Central memory CD8-positive, alpha-beta T cell (primary cell): Measurements from ENCODE around the gene EPHB2.

Experiments used
- ATAC-seq: fragments of 150-1000 bp; cut with Tn5 transposase; replicated peaks from 2 replicates; pipeline ENCODE4 v1.10.0; 2022; ENCODE audit warnings: mild to moderate bottlenecking, moderate FRiP score, moderate number of reproducible peaks; ENCODE audit not compliant: poor library complexity, severe bottlenecking; ENCODE audit errors: extremely low read depth
- DNase-seq, 2 donors: peaks; one replicate each; pipeline ENCODE4 v3.0.0; 2021; ENCODE audit warnings: low spot score in 2 of 2
- H3K27ac Mint-ChIP-seq: one replicate; pipeline ENCODE4 v1.8.0; 2022; ENCODE audit warnings: low read depth, mild to moderate bottlenecking, moderate library complexity, mixed read lengths
- H3K27me3 Mint-ChIP-seq: one replicate; pipeline ENCODE4 v1.8.0; 2022; ENCODE audit warnings: mixed read lengths
- H3K36me3 Mint-ChIP-seq: one replicate; pipeline ENCODE4 v1.8.0; 2022; ENCODE audit warnings: mild to moderate bottlenecking, moderate library complexity, mixed read lengths; ENCODE audit not compliant: insufficient read depth
- H3K4me1 Mint-ChIP-seq: one replicate; pipeline ENCODE4 v1.8.0; 2022; ENCODE audit warnings: mixed read lengths
- H3K4me3 Mint-ChIP-seq: one replicate; pipeline ENCODE4 v1.8.0; 2022; ENCODE audit warnings: mild to moderate bottlenecking, moderate library complexity, mixed read lengths
- H3K9me3 Mint-ChIP-seq: one replicate; pipeline ENCODE4 v1.8.0; 2022; ENCODE audit warnings: mixed read lengths

EPHB2 gene

GRCh38 chr1:22918644-22919043, 208.0 kb downstream of the EPHB2 start:
- Mint-ChIP-seq H3K4me1 (no peaks in the 10 kb centered on the region), H3K9me3 (no peaks in the 10 kb centered on the region), H3K27me3 (peaks cover 42% of the 10 kb centered on the region), H3K36me3 (no peaks in the 10 kb centered on the region), H3K4me3 (no peak overlapping the region), H3K27ac (no peak overlapping the region)
- ATAC-seq (no peak), DNase-seq (no peak)

GRCh38 chr1:22919341-22920025, 208.8 kb downstream of the EPHB2 start:
- ATAC-seq, result no peak

GRCh38 chr1:22920026-22920733, 209.5 kb downstream of the EPHB2 start:
- Mint-ChIP-seq H3K36me3 (no peaks in the 10 kb centered on the region), H3K9me3 (no peaks in the 10 kb centered on the region), H3K4me3 (no peak overlapping the region), H3K27ac (no peak overlapping the region), H3K27me3 (peaks cover 47% of the 10 kb centered on the region), H3K4me1 (no peaks in the 10 kb centered on the region)
- ATAC-seq, result no peak
- no peak for DNase-seq

More at GRCh38 chr1:22919341-22920025, 208.8 kb downstream of the EPHB2 start:
- H3K27ac Mint-ChIP-seq, result no peak overlapping the region
- H3K9me3 Mint-ChIP-seq, result no peaks in the 10 kb centered on the region
- no peak for DNase-seq
- no peak overlapping the region for H3K4me3 Mint-ChIP-seq
- H3K36me3 Mint-ChIP-seq, result no peaks in the 10 kb centered on the region
- peaks cover 47% of the 10 kb centered on the region for H3K27me3 Mint-ChIP-seq
- H3K4me1 Mint-ChIP-seq, result no peaks in the 10 kb centered on the region

GRCh38 chr1:22920734-22921451, 210.3 kb downstream of the EPHB2 start:
- H3K9me3 Mint-ChIP-seq, result no peaks in the 10 kb centered on the region
- no peak overlapping the region for H3K4me3 Mint-ChIP-seq
- no peak for ATAC-seq
- H3K27ac Mint-ChIP-seq, result no peak overlapping the region
- no peak for DNase-seq
- peaks cover 45% of the 10 kb centered on the region for H3K27me3 Mint-ChIP-seq
- H3K36me3 Mint-ChIP-seq, result no peaks in the 10 kb centered on the region
- no peaks in the 10 kb centered on the region for H3K4me1 Mint-ChIP-seq

- no peaks in the 10 kb centered on the region for H3K9me3 Mint-ChIP-seq
- no peak overlapping the region for H3K27ac Mint-ChIP-seq
- no peaks in the 10 kb centered on the region for H3K36me3 Mint-ChIP-seq
- no peak for ATAC-seq
- H3K4me3 Mint-ChIP-seq, result no peak overlapping the region
- no peaks in the 10 kb centered on the region for H3K4me1 Mint-ChIP-seq
- no peak for DNase-seq
- H3K27me3 Mint-ChIP-seq, result peaks cover 47% of the 10 kb centered on the region
Observed at GRCh38 chr1:22921452-22922126, 210.9 kb downstream of the EPHB2 start.

GRCh38 chr1:22922640-22923039, 212.0 kb downstream of the EPHB2 start:
- peaks cover 47% of the 10 kb centered on the region for H3K27me3 Mint-ChIP-seq

GRCh38 chr1:22925111-22925510, 214.5 kb downstream of the EPHB2 start:
- no peak overlapping the region for H3K4me3 Mint-ChIP-seq
- H3K4me1 Mint-ChIP-seq, result no peaks in the 10 kb centered on the region
- H3K9me3 Mint-ChIP-seq, result no peaks in the 10 kb centered on the region
- ATAC-seq, result no peak
- no peaks in the 10 kb centered on the region for H3K36me3 Mint-ChIP-seq
- peaks cover 67% of the 10 kb centered on the region for H3K27me3 Mint-ChIP-seq
- DNase-seq, result no peak
- no peak overlapping the region for H3K27ac Mint-ChIP-seq

More at GRCh38 chr1:22922640-22923039, 212.0 kb downstream of the EPHB2 start:
- no peak for DNase-seq
- no peak for ATAC-seq
- H3K9me3 Mint-ChIP-seq, result no peaks in the 10 kb centered on the region
- no peaks in the 10 kb centered on the region for H3K36me3 Mint-ChIP-seq
- H3K4me3 Mint-ChIP-seq, result no peak overlapping the region
- H3K4me1 Mint-ChIP-seq, result no peaks in the 10 kb centered on the region
- H3K27ac Mint-ChIP-seq, result no peak overlapping the region

GRCh38 chr1:22930240-22930912, 219.7 kb downstream of the EPHB2 start:
- Mint-ChIP-seq H3K27me3 (peaks cover 46% of the 10 kb centered on the region), H3K36me3 (no peaks in the 10 kb centered on the region), H3K4me3 (no peak overlapping the region), H3K4me1 (no peaks in the 10 kb centered on the region), H3K27ac (no peak overlapping the region), H3K9me3 (no peaks in the 10 kb centered on the region)
- ATAC-seq (no peak), DNase-seq (no peak)

- Mint-ChIP-seq H3K4me1 (no peaks in the 10 kb centered on the region), H3K36me3 (no peaks in the 10 kb centered on the region), H3K27me3 (peaks cover 23% of the 10 kb centered on the region), H3K9me3 (no peaks in the 10 kb centered on the region), H3K4me3 (no peak overlapping the region), H3K27ac (no peak overlapping the region)
- no peak for DNase-seq
- no peak for ATAC-seq
Observed at GRCh38 chr1:22932803-22933470, 222.3 kb downstream of the EPHB2 start.

- Mint-ChIP-seq H3K9me3 (peaks cover 3% of the 10 kb centered on the region), H3K27me3 (peaks cover 12% of the 10 kb centered on the region), H3K36me3 (no peaks in the 10 kb centered on the region), H3K27ac (no peak overlapping the region), H3K4me1 (no peaks in the 10 kb centered on the region), H3K4me3 (no peak overlapping the region)
- ATAC-seq (no peak), DNase-seq (no peak)
Observed at GRCh38 chr1:22935433-22935832, 224.8 kb downstream of the EPHB2 start.

GRCh38 chr1:22936681-22937080, 226.0 kb downstream of the EPHB2 start:
- ATAC-seq (no peak), DNase-seq (no peak)
- Mint-ChIP-seq H3K9me3 (peaks cover 6% of the 10 kb centered on the region), H3K4me1 (no peaks in the 10 kb centered on the region), H3K36me3 (no peaks in the 10 kb centered on the region), H3K27ac (no peak overlapping the region), H3K4me3 (no peak overlapping the region), H3K27me3 (peaks cover 17% of the 10 kb centered on the region)

GRCh38 chr1:22941257-22941656, 230.6 kb downstream of the EPHB2 start:
- Mint-ChIP-seq H3K27ac (no peak overlapping the region), H3K36me3 (no peaks in the 10 kb centered on the region), H3K4me3 (no peak overlapping the region), H3K4me1 (no peaks in the 10 kb centered on the region), H3K9me3 (peaks cover 6% of the 10 kb centered on the region), H3K27me3 (peaks cover 43% of the 10 kb centered on the region)
- ATAC-seq (no peak), DNase-seq (no peak)
